Measurements from ENCODE around the gene GABPB2. TPM values are rescaled to one million over a fixed set of nuclear protein-coding genes. Genes with fewer than 3 reads are reported as not detected.

Gene GABPB2
- total and polyA plus RNA-seq, 2 of the 13 experiments (the other 11 are each of a cell fraction or from before 2014, with no cell fraction given) = 0.09 TPM; not detected in 1

DNA sequence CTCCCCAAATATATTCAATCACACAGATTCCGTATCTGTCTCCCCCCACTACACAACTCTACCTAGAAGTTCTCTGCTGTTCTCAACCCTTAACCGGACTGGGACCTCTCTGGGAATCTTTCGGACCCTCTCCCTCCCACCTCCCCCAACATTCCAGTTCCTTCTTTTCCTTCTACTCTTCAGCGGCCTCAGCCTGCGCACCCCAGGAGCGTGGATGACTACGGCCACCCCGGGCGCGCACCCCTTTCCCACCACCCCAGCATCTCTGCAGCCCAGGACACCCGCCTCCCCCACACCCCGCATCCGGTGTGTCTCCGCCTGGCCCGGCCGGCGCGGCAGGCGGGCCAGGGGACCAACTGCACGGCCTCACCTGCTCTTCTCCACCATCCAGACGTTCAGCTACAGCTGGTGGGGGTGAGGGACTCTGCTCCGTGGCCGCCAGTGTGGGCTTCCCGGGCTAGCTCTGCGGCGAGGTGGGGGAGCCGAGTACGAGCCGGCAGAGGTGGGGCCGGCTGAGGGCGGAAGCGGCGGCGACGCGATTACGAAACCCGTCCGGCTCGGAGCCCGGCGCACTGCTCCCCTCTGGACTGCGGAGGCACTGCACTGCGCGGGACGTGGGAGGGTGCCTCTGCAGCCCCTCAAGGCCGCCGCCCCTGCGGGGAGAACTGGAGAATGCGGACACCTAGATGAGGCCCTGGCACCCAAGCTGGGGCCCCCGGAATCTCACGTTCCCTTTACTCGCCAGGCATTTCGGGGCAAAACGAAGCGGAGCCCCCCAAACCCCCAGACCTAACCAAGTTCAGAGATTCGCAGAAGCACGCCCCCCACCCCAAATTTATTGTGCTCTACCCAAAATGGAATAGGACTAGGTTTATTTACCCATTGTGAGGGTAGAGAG lies 11.2 kb upstream of the GABPB2 start, which contains the start of gene CDC42SE1 (continued):
- TF ChIP-seq ATF3 (CRISPR knock-in tag; IDR thresholded peaks at IDR 0.05) = peak; percentile 46; the same call in 1 of the 2 replicates
- TF ChIP-seq, protein P1, sequence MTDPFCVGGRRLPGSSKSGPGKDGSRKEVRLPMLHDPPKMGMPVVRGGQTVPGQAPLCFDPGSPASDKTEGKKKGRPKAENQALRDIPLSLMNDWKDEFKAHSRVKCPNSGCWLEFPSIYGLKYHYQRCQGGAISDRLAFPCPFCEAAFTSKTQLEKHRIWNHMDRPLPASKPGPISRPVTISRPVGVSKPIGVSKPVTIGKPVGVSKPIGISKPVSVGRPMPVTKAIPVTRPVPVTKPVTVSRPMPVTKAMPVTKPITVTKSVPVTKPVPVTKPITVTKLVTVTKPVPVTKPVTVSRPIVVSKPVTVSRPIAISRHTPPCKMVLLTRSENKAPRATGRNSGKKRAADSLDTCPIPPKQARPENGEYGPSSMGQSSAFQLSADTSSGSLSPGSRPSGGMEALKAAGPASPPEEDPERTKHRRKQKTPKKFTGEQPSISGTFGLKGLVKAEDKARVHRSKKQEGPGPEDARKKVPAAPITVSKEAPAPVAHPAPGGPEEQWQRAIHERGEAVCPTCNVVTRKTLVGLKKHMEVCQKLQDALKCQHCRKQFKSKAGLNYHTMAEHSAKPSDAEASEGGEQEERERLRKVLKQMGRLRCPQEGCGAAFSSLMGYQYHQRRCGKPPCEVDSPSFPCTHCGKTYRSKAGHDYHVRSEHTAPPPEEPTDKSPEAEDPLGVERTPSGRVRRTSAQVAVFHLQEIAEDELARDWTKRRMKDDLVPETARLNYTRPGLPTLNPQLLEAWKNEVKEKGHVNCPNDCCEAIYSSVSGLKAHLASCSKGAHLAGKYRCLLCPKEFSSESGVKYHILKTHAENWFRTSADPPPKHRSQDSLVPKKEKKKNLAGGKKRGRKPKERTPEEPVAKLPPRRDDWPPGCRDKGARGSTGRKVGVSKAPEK (CRISPR knock-in tag; IDR thresholded peaks at IDR 0.05; ENCODE audit: borderline replicate concordance) = peak; percentile 56; the same call in 1 of the 2 replicates
- TF ChIP-seq ZSCAN21 (CRISPR knock-in tag; IDR thresholded peaks at IDR 0.05; ENCODE audit: borderline replicate concordance) = peak; percentile 72; the same call in 1 of the 2 replicates
- no peak for TF ChIP-seq SNAPC4 (CRISPR knock-in tag; IDR thresholded peaks at IDR 0.05)
- TF ChIP-seq, protein P2, sequence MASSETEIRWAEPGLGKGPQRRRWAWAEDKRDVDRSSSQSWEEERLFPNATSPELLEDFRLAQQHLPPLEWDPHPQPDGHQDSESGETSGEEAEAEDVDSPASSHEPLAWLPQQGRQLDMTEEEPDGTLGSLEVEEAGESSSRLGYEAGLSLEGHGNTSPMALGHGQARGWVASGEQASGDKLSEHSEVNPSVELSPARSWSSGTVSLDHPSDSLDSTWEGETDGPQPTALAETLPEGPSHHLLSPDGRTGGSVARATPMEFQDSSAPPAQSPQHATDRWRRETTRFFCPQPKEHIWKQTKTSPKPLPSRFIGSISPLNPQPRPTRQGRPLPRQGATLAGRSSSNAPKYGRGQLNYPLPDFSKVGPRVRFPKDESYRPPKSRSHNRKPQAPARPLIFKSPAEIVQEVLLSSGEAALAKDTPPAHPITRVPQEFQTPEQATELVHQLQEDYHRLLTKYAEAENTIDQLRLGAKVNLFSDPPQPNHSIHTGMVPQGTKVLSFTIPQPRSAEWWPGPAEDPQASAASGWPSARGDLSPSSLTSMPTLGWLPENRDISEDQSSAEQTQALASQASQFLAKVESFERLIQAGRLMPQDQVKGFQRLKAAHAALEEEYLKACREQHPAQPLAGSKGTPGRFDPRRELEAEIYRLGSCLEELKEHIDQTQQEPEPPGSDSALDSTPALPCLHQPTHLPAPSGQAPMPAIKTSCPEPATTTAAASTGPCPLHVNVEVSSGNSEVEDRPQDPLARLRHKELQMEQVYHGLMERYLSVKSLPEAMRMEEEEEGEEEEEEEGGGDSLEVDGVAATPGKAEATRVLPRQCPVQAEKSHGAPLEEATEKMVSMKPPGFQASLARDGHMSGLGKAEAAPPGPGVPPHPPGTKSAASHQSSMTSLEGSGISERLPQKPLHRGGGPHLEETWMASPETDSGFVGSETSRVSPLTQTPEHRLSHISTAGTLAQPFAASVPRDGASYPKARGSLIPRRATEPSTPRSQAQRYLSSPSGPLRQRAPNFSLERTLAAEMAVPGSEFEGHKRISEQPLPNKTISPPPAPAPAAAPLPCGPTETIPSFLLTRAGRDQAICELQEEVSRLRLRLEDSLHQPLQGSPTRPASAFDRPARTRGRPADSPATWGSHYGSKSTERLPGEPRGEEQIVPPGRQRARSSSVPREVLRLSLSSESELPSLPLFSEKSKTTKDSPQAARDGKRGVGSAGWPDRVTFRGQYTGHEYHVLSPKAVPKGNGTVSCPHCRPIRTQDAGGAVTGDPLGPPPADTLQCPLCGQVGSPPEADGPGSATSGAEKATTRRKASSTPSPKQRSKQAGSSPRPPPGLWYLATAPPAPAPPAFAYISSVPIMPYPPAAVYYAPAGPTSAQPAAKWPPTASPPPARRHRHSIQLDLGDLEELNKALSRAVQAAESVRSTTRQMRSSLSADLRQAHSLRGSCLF (CRISPR knock-in tag; IDR thresholded peaks at IDR 0.05; ENCODE audit: borderline replicate concordance) = no peak
- TF ChIP-seq MATR3 (CRISPR knock-in tag; IDR thresholded peaks at IDR 0.05) = no peak
- no peak for TF ChIP-seq MBD4 (IDR thresholded peaks at IDR 0.05; ENCODE audit: borderline replicate concordance, low read length)
- peak; percentile 45; the same call in 1 of the 2 replicates for TF ChIP-seq DRAP1 (CRISPR knock-in tag; IDR thresholded peaks at IDR 0.05)
- no peak for TF ChIP-seq ATF7 (IDR thresholded peaks at IDR 0.05)
- no peak for TF ChIP-seq ATF7 (CRISPR knock-in tag; IDR thresholded peaks at IDR 0.05)
- TF ChIP-seq ZNF382 (CRISPR knock-in tag; IDR thresholded peaks at IDR 0.05; ENCODE audit: borderline replicate concordance) = no peak
- TF ChIP-seq ZNF761 (CRISPR knock-in tag; conservative IDR thresholded peaks at IDR 0.05) = peak; percentile 77; the same call in 1 of the 2 replicates
- no peak for TF ChIP-seq ZNF496 (CRISPR knock-in tag; IDR thresholded peaks at IDR 0.05; ENCODE audit: insufficient replicate concordance)
- TF ChIP-seq ZNF225 (CRISPR knock-in tag; IDR thresholded peaks at IDR 0.05) = peak; percentile 74; the same call in 1 of the 2 replicates
